VCaP (cell line): ENCODE data around the gene ART4.

ENCODE experiments used
- H3K27ac ChIP-seq: fragments of 450-650 bp; 2 replicates; pipeline ENCODE4 v1.5.1; 2017
- CTCF ChIP-seq: fragments of 450-650 bp; conservative IDR thresholded peaks from 2 replicates; pipeline ENCODE4 v1.5.1; 2017; ENCODE audit warnings: mild to moderate bottlenecking, moderate library complexity

ART4 gene

GRCh38 chr12:14776236-14776961, 66.9 kb downstream of the ART4 start:
- peak; percentile 69 for TF ChIP-seq CTCF
- H3K27ac ChIP-seq = peak overlapping the region; percentile 97

- TF ChIP-seq CTCF = no peak
- peak overlapping the region; percentile 97 for H3K27ac ChIP-seq
Observed at GRCh38 chr12:14775636-14775980, 67.7 kb downstream of the ART4 start.
